ENCODE measurements around the gene ZNF786.
"Not testable (repeated sequence)": the region's sequence is repeated elsewhere in the genome, so short reads cannot be mapped to it uniquely, and the experiment has no call there.

Gene ZNF786

GRCh38 chr7:149063476-149063875 lies 27.0 kb downstream of the ZNF786 start (continued):
- no peak for TF ChIP-seq TSHZ2 (CRISPR knock-in tag; IDR thresholded peaks at IDR 0.05)
- no peak for TF ChIP-seq SNAI2 (CRISPR knock-in tag; IDR thresholded peaks at IDR 0.05)
- no peak for TF ChIP-seq PPARA (CRISPR knock-in tag; IDR thresholded peaks at IDR 0.05; ENCODE audit: borderline replicate concordance)

GRCh38 chr7:149062217-149062899 lies 28.2 kb downstream of the ZNF786 start:
- not testable (repeated sequence) for ATAC-seq

- no peak for ATAC-seq
- TF ChIP-seq CSDC2 (CRISPR knock-in tag; IDR thresholded peaks at IDR 0.05): no peak
- no peak for TF ChIP-seq TCF4 (CRISPR knock-in tag; IDR thresholded peaks at IDR 0.05; ENCODE audit: borderline replicate concordance)
- TF ChIP-seq OSR1 (CRISPR knock-in tag; IDR thresholded peaks at IDR 0.05): no peak
- TF ChIP-seq BACH2 (CRISPR knock-in tag; IDR thresholded peaks at IDR 0.05; ENCODE audit: borderline replicate concordance): no peak
- no peak for TF ChIP-seq ZC3H10 (CRISPR knock-in tag; IDR thresholded peaks at IDR 0.05)
- no peak for TF ChIP-seq ESRRG (CRISPR knock-in tag; IDR thresholded peaks at IDR 0.05)
- no peak for TF ChIP-seq PPARA (CRISPR knock-in tag; IDR thresholded peaks at IDR 0.05; ENCODE audit: borderline replicate concordance)
- no peak for TF ChIP-seq ZNF565 (CRISPR knock-in tag; conservative IDR thresholded peaks at IDR 0.05; ENCODE audit: low read depth)
- no peak for TF ChIP-seq TOX (CRISPR knock-in tag; IDR thresholded peaks at IDR 0.05; ENCODE audit: borderline replicate concordance)
- TF ChIP-seq ZFP30 (CRISPR knock-in tag; IDR thresholded peaks at IDR 0.05): no peak
- TF ChIP-seq GLIS3 (CRISPR knock-in tag; IDR thresholded peaks at IDR 0.05): no peak
- TF ChIP-seq POU6F1 (CRISPR knock-in tag; IDR thresholded peaks at IDR 0.05; ENCODE audit: borderline replicate concordance, low read depth): no peak
- TF ChIP-seq RARB (CRISPR knock-in tag; IDR thresholded peaks at IDR 0.05): no peak
- TF ChIP-seq ZNF8 (CRISPR knock-in tag; IDR thresholded peaks at IDR 0.05): no peak
- no peak for TF ChIP-seq CSRNP3 (CRISPR knock-in tag; IDR thresholded peaks at IDR 0.05)
- TF ChIP-seq ZNF70 (CRISPR knock-in tag; IDR thresholded peaks at IDR 0.05): no peak
- no peak for TF ChIP-seq PATZ1 (CRISPR knock-in tag; IDR thresholded peaks at IDR 0.05; ENCODE audit: borderline replicate concordance)
- TF ChIP-seq ISL1 (CRISPR knock-in tag; IDR thresholded peaks at IDR 0.05): no peak
- no peak for TF ChIP-seq ZFP3 (CRISPR knock-in tag; IDR thresholded peaks at IDR 0.05)
Measured at GRCh38 chr7:149060156-149060555, 30.4 kb downstream of the ZNF786 start.

- TF ChIP-seq ESRRG (CRISPR knock-in tag; IDR thresholded peaks at IDR 0.05) (no peak), ZC3H10 (CRISPR knock-in tag; IDR thresholded peaks at IDR 0.05) (no peak), TOX (CRISPR knock-in tag; IDR thresholded peaks at IDR 0.05; ENCODE audit: borderline replicate concordance) (no peak), ISL1 (CRISPR knock-in tag; IDR thresholded peaks at IDR 0.05) (no peak), CSDC2 (CRISPR knock-in tag; IDR thresholded peaks at IDR 0.05) (no peak), TSHZ2 (CRISPR knock-in tag; IDR thresholded peaks at IDR 0.05) (no peak), POU6F1 (CRISPR knock-in tag; IDR thresholded peaks at IDR 0.05; ENCODE audit: borderline replicate concordance, low read depth) (no peak), ZNF8 (CRISPR knock-in tag; IDR thresholded peaks at IDR 0.05) (no peak), ZNF70 (CRISPR knock-in tag; IDR thresholded peaks at IDR 0.05) (no peak)
- no peak for ATAC-seq
Measured at GRCh38 chr7:149053885-149054284, 36.6 kb downstream of the ZNF786 start.

Measured in SK-N-SH treated with all-trans-retinoic acid at 6 μM for 48 hours (cell line).